Mesodermal cell (in vitro differentiated cells): Measurements from ENCODE around the gene UBE2V1.
A peak's percentile ranks its signal among the peaks of the same experiment; 100 is the strongest.

ENCODE experiments used
- H3K27ac ChIP-seq: 2 replicates; pipeline ENCODE4 v1.7.0; 2013; ENCODE audit warnings: mild to moderate bottlenecking, low read depth, low read length, moderate library complexity; ENCODE audit not compliant: severe bottlenecking
- H3K36me3 ChIP-seq: 2 replicates; pipeline ENCODE4 v1.7.1; 2013; ENCODE audit warnings: mild to moderate bottlenecking, low read length, moderate library complexity; ENCODE audit not compliant: control insufficient read depth, insufficient read depth
- H3K4me1 ChIP-seq: one replicate; pipeline ENCODE4 v1.7.1; 2013; ENCODE audit warnings: mild to moderate bottlenecking, low read length; ENCODE audit not compliant: insufficient read depth, control insufficient read depth, poor library complexity, severe bottlenecking
- H3K4me3 ChIP-seq: 2 replicates; pipeline ENCODE4 v1.7.0; 2013; ENCODE audit warnings: low read length, control low read depth, mild to moderate bottlenecking; ENCODE audit not compliant: insufficient read depth, poor library complexity, severe bottlenecking; ENCODE audit errors: extremely low read depth
- H3K9me3 ChIP-seq: 2 replicates; pipeline ENCODE4 v1.7.1; 2013; ENCODE audit warnings: mild to moderate bottlenecking, low read length, moderate library complexity; ENCODE audit not compliant: control insufficient read depth
- WGBS, 2 experiments: methylation state at CpG; one replicate each; pipeline ENCODE4 v1.1.5; 2013; ENCODE audit warnings: missing lambda C conversion rate in 2 of 2; ENCODE audit not compliant: insufficient coverage in 2 of 2; 5-methylcytosine and 5-hydroxymethylcytosine counted together

UBE2V1 gene

DNA sequence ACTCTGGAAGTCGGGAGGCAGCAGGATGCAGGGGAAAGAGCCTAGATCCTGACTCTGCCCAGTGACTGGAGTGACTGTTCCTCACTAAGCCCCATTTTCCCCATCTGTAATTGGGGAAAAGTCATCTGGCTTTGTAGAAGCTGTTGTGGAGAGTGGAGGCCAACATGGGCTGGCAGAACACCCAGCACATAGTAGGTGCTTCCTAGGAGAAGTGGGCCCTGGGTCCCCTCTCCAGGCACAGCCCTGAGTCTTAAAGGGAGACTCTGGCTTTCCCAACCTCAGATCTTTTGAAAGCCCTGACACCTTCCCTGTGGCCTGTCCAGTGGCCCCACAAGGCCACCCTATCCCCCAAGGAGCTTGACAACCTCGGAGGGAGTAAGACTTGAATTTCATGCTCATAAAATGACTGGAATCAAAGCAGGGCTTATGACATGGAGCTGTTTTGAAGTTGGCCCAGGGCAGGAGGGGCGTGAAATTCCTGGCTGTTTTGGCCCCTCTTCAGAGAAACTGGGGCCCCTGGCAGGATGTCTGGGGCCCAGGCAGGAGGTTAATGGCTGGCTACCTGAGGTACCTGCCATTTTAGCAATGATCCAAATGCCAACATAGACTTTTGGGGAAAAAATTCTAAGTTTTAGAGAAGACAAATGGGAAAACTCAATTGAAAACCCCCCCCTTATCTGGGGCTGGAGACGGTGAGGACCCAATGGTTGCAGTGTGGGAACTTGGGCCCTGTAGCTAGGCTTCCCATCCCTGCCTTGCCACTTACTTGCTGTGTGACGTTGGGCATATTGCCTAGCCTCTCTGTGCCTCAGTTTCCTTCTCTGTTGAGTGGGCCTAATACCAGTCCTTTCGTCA, 51.6 kb downstream of the UBE2V1 start:
- WGBS, 2 experiments, result 93 to 97% methylated on average over 5 to 6 of the region's 6 CpGs
- H3K4me1 ChIP-seq, result no peaks in the 10 kb centered on the region
- H3K36me3 ChIP-seq, result no peaks in the 10 kb centered on the region
- no peak overlapping the region for H3K4me3 ChIP-seq
- H3K27ac ChIP-seq, result no peak overlapping the region
- no peaks in the 10 kb centered on the region for H3K9me3 ChIP-seq

DNA sequence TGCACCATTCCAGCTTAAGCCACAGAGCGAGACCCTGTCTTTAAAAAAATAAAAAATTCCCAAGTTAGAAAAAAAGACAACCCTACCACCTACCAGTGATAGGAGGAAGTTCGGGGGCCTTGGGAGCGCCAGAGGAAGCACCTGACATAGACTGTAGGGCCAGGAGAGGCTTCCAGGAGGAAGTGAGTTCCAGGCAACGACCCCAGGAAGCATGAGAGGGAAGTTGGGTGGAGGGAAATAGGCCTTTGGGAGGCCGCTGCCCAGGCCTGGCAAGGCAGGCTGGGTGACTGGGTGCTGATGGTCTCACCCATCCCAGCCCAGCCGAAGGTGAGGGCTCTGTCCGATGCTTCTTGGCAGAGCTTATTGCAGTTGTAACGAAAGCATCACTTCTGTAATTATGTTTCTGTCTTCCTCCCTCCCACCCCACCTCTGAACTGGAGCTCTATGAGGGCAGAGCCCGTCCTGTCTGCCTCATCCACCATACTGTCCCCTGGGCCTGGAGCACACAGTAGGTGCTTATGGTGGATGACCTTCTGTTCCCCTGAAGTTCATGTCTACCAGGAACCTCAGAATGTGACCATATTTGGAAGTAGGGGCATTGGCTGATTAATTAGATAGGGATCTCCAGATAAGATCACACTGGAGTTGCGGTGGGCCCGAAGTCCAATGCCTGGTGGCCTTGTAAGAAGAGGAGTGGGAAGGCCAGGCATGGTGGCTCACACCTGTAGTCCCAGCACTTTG, 54.1 kb downstream of the UBE2V1 start:
- H3K27ac ChIP-seq, result no peak overlapping the region
- no peaks in the 10 kb centered on the region for H3K9me3 ChIP-seq
- peaks cover 10% of the 10 kb centered on the region for H3K4me1 ChIP-seq
- H3K4me3 ChIP-seq, result no peak overlapping the region
- 84 to 89% methylated on average over 8 to 10 of the region's 11 CpGs for WGBS, 2 experiments
- no peaks in the 10 kb centered on the region for H3K36me3 ChIP-seq

DNA sequence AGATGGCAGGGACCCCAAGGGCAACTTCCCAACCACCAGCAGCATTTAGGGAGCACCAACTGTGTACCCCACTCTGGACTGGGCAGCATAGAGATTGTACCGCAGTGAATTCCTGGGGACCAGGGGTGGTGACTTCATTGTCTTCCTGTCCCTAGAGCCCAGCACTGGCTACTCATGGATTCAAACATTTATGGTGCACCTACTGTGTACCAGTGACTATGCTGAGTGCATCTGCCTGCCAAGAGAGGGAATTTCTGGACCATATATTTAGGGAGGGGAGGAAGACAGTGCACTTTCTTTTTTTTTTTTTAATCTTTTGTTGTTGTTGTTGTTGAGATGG, 55.3 kb downstream of the UBE2V1 start:
- Histone ChIP-seq H3K4me3 (no peak overlapping the region), H3K36me3 (no peaks in the 10 kb centered on the region), H3K4me1 (peaks cover 10% of the 10 kb centered on the region), H3K27ac (no peak overlapping the region), H3K9me3 (no peaks in the 10 kb centered on the region)
- 88 to 100% methylated on average over 1 of the region's 1 CpG for WGBS, 2 experiments

DNA sequence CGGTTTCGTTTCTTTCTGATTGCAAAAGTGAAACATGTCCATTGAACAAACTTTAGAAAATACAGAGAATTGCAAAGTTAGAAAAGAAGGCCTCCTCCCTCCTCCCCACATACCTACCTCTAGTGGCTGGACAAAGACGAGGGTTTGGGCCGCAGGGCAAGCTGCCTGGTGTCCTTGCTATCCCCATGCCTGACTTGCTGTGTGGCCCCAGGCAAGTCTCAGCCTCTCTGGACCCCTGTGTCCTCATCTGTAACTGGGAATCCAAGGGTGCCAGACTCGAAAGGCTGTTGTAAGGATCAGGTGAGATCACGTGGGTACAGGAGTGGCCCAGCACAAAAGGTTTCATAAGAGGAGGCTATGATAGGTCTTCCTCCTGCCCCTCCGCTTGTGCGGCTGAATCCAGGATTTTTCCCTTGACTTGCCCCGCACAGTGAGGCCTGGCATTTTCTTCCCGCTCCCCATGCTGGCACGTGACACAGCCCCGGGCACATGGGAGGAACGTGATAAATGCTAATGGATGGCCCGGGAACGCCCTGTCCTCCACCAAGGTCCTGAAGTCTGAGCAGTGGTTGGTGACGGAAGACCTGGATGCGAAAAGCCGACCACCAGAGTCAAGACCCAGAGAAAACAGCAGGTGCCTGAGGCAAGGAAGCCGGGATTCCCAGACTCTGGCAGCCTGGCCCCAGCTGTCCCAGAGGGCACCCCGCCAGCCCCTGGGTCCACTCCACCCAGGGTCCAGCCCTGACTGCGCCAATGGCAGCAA, 55.8 kb downstream of the UBE2V1 start:
- 93 to 96% methylated on average over 18 to 20 of the region's 21 CpGs for WGBS, 2 experiments

DNA sequence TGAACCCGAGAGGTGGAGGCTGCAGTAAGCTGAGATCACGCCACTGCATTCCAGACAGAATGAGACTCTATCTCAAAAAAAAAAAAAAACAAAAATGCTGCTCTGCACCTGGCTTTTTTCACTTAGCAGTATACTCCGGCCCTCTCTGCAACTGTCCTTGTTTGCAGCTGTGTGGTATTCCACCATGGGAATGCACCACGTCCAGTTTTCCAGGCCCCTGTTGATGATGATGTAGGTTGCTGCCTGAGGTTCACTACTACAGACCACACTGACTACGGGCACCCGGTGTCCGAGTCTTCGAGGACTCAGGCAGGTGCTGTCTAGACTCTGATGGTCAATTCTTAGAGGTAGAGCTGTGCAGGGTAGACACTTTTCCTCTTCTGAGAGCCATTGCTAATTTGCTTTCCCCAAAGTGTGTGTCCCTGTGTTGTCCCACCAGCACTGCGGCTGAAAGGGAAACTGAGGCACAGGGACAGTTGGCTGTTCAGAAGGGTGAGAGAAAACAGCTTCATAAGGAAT, 56.5 kb downstream of the UBE2V1 start:
- H3K4me1 ChIP-seq, result peaks cover 10% of the 10 kb centered on the region
- no peak overlapping the region for H3K4me3 ChIP-seq
- WGBS, 2 experiments, result 95 to 98% methylated on average over 5 to 7 of the region's 9 CpGs
- H3K36me3 ChIP-seq, result no peaks in the 10 kb centered on the region
- H3K27ac ChIP-seq, result no peak overlapping the region
- H3K9me3 ChIP-seq, result no peaks in the 10 kb centered on the region

More for the DNA sequence above, 55.8 kb downstream of the UBE2V1 start:
- Histone ChIP-seq H3K4me3 (no peak overlapping the region), H3K4me1 (peaks cover 10% of the 10 kb centered on the region), H3K27ac (no peak overlapping the region), H3K9me3 (no peaks in the 10 kb centered on the region), H3K36me3 (no peaks in the 10 kb centered on the region)

DNA sequence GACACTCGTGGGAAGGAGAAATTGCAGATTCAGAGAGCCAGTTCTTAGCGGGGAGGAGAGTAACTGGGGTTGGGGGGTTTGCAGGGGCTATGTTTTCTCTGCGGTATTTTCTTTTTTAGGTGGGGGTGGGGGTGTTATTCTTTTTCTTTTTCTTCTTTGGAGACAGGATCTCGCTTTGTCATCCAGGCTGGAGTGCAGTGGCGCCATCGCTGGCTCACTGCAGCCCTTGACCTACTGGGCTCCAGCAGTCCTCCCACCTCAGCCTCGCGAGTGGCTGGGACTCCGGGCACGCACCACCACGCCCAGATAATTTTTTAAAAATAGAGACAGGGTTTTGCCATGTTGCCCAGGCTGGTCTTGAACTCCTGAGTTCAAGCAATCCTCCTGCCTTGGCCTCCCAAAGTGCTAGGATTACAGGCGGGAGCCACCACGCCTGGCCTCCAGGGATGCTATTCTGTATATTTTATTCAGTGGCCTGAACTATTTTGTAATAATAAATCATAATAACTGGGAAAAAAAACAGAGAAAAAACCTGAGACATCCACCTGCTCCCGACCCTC, 57.3 kb downstream of the UBE2V1 start:
- Histone ChIP-seq H3K36me3 (no peaks in the 10 kb centered on the region), H3K9me3 (no peaks in the 10 kb centered on the region), H3K27ac (peak overlapping the region; percentile 79), H3K4me1 (peaks cover 10% of the 10 kb centered on the region), H3K4me3 (no peak overlapping the region)
- 52 to 68% methylated on average over 4 to 7 of the region's 14 CpGs for WGBS, 2 experiments

DNA sequence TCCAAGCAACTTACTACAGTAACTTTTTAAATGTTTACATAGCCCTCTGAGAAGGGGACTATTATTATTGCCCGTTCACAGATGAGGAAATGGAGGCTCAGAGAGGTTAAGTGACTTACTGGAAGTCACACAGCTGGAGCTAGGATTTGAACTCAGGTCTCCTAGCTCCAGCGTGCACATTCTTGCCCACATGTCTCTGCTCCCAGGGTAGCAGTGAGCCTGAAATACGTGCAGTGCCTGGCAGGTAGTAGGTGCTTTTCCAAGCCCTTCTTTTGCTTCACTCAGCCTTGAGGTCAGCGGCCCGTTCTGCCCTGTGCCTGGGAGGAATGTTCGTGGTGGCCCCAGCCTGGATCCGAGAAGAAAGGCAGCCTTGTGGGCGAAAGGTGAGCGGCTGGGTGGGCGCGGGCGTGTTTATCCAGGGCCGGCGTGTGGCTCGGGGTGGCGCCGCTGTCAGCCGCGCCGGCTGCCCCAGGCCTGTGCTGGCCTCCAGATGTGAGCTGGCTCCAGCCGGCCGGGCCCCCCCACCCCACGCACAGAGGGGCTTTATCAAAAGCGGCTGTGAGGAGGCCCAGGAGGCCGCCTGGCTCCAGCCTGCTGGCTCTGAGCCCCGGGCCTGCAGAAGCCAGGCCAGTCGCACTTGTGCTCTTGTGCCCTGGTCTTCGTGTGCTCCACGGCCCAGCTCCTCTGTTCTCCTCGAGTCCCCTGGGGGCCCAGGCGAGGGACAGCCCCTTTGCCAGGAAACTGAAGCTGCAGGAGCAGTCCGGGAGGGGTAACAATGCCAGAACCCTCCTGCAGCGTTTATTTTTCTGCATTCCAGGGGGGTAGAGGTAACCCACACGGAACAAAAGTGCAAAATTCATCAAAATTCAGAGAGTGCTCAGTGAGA, 58.1 kb downstream of the UBE2V1 start:
- H3K27ac ChIP-seq, result peak overlapping the region; percentile 79
- H3K36me3 ChIP-seq, result no peaks in the 10 kb centered on the region
- WGBS, 2 experiments, result 61 to 66% methylated on average over 32 to 33 of the region's 34 CpGs
- no peak overlapping the region for H3K4me3 ChIP-seq
- H3K4me1 ChIP-seq, result peaks cover 10% of the 10 kb centered on the region
- H3K9me3 ChIP-seq, result no peaks in the 10 kb centered on the region

DNA sequence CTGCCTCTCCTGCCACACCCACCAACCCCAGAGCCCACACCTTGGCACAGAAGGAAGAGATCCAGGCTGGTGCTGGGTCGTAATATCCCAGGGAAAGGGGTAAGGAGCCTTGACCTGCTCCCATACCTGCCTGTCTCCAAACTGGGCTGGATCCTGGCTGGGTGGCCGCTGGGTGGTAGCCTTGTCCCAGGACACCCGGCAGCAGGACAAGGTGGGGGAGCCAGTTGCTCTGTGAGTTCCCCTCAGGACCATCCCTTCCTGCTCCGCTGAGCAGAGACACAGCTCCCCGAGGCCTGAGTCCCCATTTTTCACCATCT, 58.8 kb downstream of the UBE2V1 start:
- Histone ChIP-seq H3K4me3 (no peak overlapping the region), H3K4me1 (peaks cover 10% of the 10 kb centered on the region), H3K9me3 (no peaks in the 10 kb centered on the region), H3K36me3 (no peaks in the 10 kb centered on the region), H3K27ac (no peak overlapping the region)
- WGBS, 2 experiments, result 89 to 100% methylated on average over 1 to 2 of the region's 5 CpGs

DNA sequence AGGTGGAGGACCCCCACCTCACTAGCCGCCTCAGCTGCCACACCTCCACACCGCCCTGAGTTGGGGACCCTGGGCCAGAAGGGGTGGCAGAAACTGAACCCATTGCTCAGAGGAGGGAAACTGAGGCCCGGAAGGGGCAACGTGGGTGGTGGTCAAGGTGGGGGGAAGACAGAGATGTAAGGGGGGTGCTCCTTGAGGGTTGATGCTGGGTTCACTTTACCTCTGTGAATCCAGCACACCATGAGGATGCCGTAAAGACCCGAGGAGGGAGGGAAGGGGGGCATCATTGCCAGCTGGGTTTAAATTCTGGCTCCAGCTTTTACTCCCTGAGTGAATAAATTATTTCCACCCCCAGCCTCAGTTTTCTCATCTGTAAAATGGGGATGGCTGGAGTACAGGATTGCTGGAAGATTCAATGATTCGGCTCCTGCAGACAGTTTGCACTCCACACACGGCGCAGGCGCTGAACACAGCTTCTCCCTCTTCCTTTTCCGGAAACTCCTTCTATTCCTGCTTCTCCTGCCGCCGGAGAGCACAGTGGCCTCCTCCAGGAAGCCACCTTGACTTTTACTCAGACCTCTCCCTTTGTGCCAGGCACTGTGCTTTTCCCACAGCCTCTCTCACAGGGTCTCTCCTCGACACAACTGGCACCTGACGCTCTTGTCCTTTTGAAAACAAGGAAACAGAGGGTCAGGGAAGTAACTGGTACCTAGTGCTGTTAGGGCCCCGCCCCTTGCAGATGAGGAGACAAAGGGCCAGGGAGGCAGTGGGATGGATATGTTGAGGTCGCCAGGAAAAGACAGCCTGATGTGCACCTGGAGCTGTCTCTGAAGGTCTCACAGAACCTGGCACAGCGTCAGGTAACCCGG, 59.4 kb downstream of the UBE2V1 start:
- H3K9me3 ChIP-seq, result no peaks in the 10 kb centered on the region
- no peaks in the 10 kb centered on the region for H3K36me3 ChIP-seq
- H3K27ac ChIP-seq, result no peak overlapping the region
- no peak overlapping the region for H3K4me3 ChIP-seq
- 87 to 91% methylated on average over 7 to 15 of the region's 19 CpGs for WGBS, 2 experiments
- H3K4me1 ChIP-seq, result peaks cover 10% of the 10 kb centered on the region
